ENCODE results near the gene PTGIS. TPM values are rescaled to one million over a fixed set of nuclear protein-coding genes. Genes with fewer than 3 reads are reported as not detected.

The PTGIS gene
- polyA plus RNA-seq, 3 donors: not detected

DNA sequence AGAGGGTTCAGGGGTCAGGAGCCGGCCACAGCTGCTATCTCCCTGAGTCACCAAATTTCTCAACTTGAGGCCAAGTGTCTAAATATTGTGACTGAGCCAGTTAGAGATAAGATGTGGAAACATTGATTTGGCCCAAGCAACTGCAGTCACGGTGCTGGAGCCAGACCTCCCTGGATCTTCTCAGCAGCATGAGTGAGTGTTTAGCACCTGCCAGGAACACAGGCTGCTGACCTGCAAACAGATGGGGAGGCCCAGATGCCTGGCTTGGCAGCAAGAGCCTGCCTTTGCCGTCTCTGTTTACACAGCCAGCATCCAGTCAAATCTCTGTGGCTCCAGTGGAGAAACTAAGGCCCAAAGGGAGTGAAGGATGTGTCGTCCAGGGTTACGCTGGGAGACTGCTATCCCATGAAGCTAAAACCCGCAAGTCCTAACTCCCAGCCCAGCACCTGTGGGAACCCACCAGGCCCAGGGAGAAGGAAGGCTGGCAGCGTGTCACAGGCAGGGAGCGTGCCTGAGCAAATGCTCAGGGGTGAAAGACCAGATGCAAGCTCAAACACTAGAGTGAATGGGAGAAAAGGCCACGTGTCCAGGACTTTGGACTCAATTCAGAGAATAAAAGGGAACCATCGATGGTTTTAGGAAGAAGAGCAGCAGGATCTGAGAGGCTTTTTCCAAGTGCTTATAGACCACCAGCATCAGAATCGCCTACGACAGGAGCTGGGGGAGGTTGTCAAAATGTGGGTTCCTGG lies 15.9 kb upstream of the PTGIS start:
- Histone ChIP-seq H3K4me3 (replicated peaks in 1 of 3; ENCODE audit: low read depth in 2 of 3, low read length in 3 of 3) (peak overlapping the region in 1 of 3 experiments; percentile 51), H4K20me1 (ENCODE audit: insufficient read depth, low read length) (no peaks in the 10 kb centered on the region), H3K9ac (ENCODE audit: insufficient read depth, low read length, poor library complexity, severe bottlenecking) (peak overlapping the region; percentile 27), H2AFZ (ENCODE audit: insufficient read depth, low read depth, low read length, poor library complexity, severe bottlenecking) (peak overlapping the region; percentile 10), H3K27me3 (ENCODE audit: control insufficient read depth in 2 of 2, insufficient read depth in 2 of 2, low read length in 2 of 2) (no peaks in the 10 kb centered on the region), H3K4me1 (ENCODE audit: control insufficient read depth in 1 of 2, insufficient read depth in 2 of 2, low read length in 2 of 2) (peaks cover 37 to 44% of the 10 kb centered on the region in 2 donors), H3K79me2 (ENCODE audit: insufficient read depth, low read length) (no peaks in the 10 kb centered on the region), H3K4me2 (replicated peaks; ENCODE audit: extremely low read depth, low read length, poor library complexity, severe bottlenecking) (peak overlapping the region; percentile 30), H3K27ac (ENCODE audit: low read depth in 1 of 2, low read length in 2 of 2) (peak overlapping the region; percentile 45 to 74), H3K36me3 (replicated peaks in 1 of 2; ENCODE audit: control insufficient read depth in 1 of 2, insufficient read depth in 2 of 2, low read length in 2 of 2) (no peaks in the 10 kb centered on the region), H3K9me3 (replicated peaks in 1 of 2; ENCODE audit: control insufficient read depth in 1 of 2, insufficient read depth in 1 of 2, low read length in 2 of 2) (peaks cover 4 to 5% of the 10 kb centered on the region in 2 donors)
- peaks cover 41% of the 10 kb centered on the region for H3K4me1 Mint-ChIP-seq
- TF ChIP-seq, protein P1, sequence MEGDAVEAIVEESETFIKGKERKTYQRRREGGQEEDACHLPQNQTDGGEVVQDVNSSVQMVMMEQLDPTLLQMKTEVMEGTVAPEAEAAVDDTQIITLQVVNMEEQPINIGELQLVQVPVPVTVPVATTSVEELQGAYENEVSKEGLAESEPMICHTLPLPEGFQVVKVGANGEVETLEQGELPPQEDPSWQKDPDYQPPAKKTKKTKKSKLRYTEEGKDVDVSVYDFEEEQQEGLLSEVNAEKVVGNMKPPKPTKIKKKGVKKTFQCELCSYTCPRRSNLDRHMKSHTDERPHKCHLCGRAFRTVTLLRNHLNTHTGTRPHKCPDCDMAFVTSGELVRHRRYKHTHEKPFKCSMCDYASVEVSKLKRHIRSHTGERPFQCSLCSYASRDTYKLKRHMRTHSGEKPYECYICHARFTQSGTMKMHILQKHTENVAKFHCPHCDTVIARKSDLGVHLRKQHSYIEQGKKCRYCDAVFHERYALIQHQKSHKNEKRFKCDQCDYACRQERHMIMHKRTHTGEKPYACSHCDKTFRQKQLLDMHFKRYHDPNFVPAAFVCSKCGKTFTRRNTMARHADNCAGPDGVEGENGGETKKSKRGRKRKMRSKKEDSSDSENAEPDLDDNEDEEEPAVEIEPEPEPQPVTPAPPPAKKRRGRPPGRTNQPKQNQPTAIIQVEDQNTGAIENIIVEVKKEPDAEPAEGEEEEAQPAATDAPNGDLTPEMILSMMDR (IDR thresholded peaks at IDR 0.05): no peak
- intact Hi-C loops (cut with micrococcal nuclease): no loop called here
- H3K27ac Mint-ChIP-seq: peak overlapping the region; percentile 81 to 94 (median 93)
- peak; percentile 86 to 94 (median 92) for DNase-seq
- 57% methylated on average over 9 of the region's 12 CpGs for WGBS (ENCODE audit: insufficient coverage)
- peak overlapping the region in 1 of 2 donors; percentile 71 for H3K4me3 Mint-ChIP-seq
- peaks cover 0 to 3% of the 10 kb centered on the region in 2 donors for H3K36me3 Mint-ChIP-seq
- H3K27me3 Mint-ChIP-seq (ENCODE audit: low read depth in 3 of 3): peaks cover 2 to 11% (median 5%) of the 10 kb centered on the region in 3 donors
- H3K9me3 Mint-ChIP-seq: peaks cover 3 to 7% (median 3%) of the 10 kb centered on the region in 7 donors

DNA sequence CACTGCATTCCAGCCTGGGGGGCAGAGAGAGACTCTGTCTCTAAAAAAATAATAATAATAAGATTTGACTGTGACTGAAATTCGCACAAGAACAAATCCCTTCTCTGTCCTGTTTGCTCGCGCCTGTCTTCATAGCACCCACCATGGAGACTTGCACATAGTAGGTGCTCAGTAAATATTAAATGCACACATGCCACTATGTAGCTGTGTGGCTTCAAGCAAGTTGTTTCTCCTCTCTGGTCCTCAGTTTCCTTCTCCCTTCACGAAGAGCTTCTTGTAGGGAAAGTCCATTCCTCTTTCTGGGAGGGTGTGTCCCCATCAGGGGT lies 15.4 kb upstream of the PTGIS start:
- no peaks in the 10 kb centered on the region for H3K36me3 ChIP-seq (replicated peaks in 1 of 2; ENCODE audit: control insufficient read depth in 1 of 2, insufficient read depth in 2 of 2, low read length in 2 of 2)
- no CpG with 5 or more reads among the region's 4 CpGs for WGBS (ENCODE audit: insufficient coverage)
- H3K4me1 ChIP-seq (ENCODE audit: control insufficient read depth in 1 of 2, insufficient read depth in 2 of 2, low read length in 2 of 2): peaks cover 37 to 44% of the 10 kb centered on the region in 2 donors
- no peaks in the 10 kb centered on the region for H3K27me3 ChIP-seq (ENCODE audit: control insufficient read depth in 2 of 2, insufficient read depth in 2 of 2, low read length in 2 of 2)
- H2AFZ ChIP-seq (ENCODE audit: insufficient read depth, low read depth, low read length, poor library complexity, severe bottlenecking): no peak overlapping the region
- H3K4me1 Mint-ChIP-seq: peaks cover 41% of the 10 kb centered on the region
- H3K27ac ChIP-seq (ENCODE audit: low read depth in 1 of 2, low read length in 2 of 2): peak overlapping the region; percentile 45 to 74
- intact Hi-C loops (cut with micrococcal nuclease): no loop called here
- H3K9me3 Mint-ChIP-seq: peaks cover 3 to 7% (median 3%) of the 10 kb centered on the region in 7 donors
- H3K4me2 ChIP-seq (replicated peaks; ENCODE audit: extremely low read depth, low read length, poor library complexity, severe bottlenecking): peak overlapping the region; percentile 30
- no peaks in the 10 kb centered on the region for H3K79me2 ChIP-seq (ENCODE audit: insufficient read depth, low read length)
- H3K9me3 ChIP-seq (replicated peaks in 1 of 2; ENCODE audit: control insufficient read depth in 1 of 2, insufficient read depth in 1 of 2, low read length in 2 of 2): peaks cover 4 to 5% of the 10 kb centered on the region in 2 donors
- H3K27ac Mint-ChIP-seq: peak overlapping the region; percentile 81 to 94 (median 93)
- TF ChIP-seq, protein P1 (IDR thresholded peaks at IDR 0.05): no peak
- no peak overlapping the region for H3K4me3 Mint-ChIP-seq
- no peak overlapping the region for H3K9ac ChIP-seq (ENCODE audit: insufficient read depth, low read length, poor library complexity, severe bottlenecking)
- DNase-seq: no peak
- H3K36me3 Mint-ChIP-seq: peaks cover 0 to 3% of the 10 kb centered on the region in 2 donors
- no peak overlapping the region for H3K4me3 ChIP-seq (replicated peaks in 1 of 3; ENCODE audit: low read depth in 2 of 3, low read length in 3 of 3)
- no peaks in the 10 kb centered on the region for H4K20me1 ChIP-seq (ENCODE audit: insufficient read depth, low read length)
- H3K27me3 Mint-ChIP-seq (ENCODE audit: low read depth in 3 of 3): peaks cover 2 to 11% (median 5%) of the 10 kb centered on the region in 3 donors
